Effector memory CD4-positive, alpha-beta T cell (primary cell): ENCODE data around the gene TECPR1.
A peak's percentile ranks its signal among the peaks of the same experiment; 100 is the strongest.

Source experiments
- DNase-seq, 3 donors: peaks; one replicate each; pipeline ENCODE4 v3.0.0-alpha.2; 2020
- H3K27ac ChIP-seq: 2 replicates; pipeline ENCODE4 v1.7.0; 2013; ENCODE audit warnings: mild to moderate bottlenecking, low read length, moderate library complexity; ENCODE audit not compliant: insufficient read depth, poor library complexity, severe bottlenecking
- H3K27me3 ChIP-seq: replicated peaks from 2 replicates; pipeline ENCODE4 v1.7.0; 2013; ENCODE audit warnings: mild to moderate bottlenecking, low read length; ENCODE audit not compliant: insufficient read depth, control insufficient read depth, poor library complexity, severe bottlenecking
- H3K36me3 ChIP-seq: 2 replicates; pipeline ENCODE4 v1.7.0; 2013; ENCODE audit warnings: mild to moderate bottlenecking, low read length, moderate library complexity; ENCODE audit not compliant: control insufficient read depth, insufficient read depth
- H3K4me1 ChIP-seq: 2 replicates; pipeline ENCODE4 v1.7.0; 2013; ENCODE audit warnings: low read length, mild to moderate bottlenecking; ENCODE audit not compliant: control insufficient read depth, insufficient read depth, poor library complexity, severe bottlenecking
- H3K4me3 ChIP-seq: 2 replicates; pipeline ENCODE4 v1.7.0; 2013; ENCODE audit warnings: low read length, low read depth, mild to moderate bottlenecking; ENCODE audit not compliant: insufficient read depth, poor library complexity, severe bottlenecking
- H3K9me3 ChIP-seq: 2 replicates; pipeline ENCODE4 v1.7.0; 2013; ENCODE audit warnings: mild to moderate bottlenecking, low read length, moderate library complexity; ENCODE audit not compliant: control insufficient read depth

Gene TECPR1

GRCh38 chr7:98249106-98249505, 2.9 kb downstream of the TECPR1 start:
- Histone ChIP-seq H3K36me3 (peaks cover 23% of the 10 kb centered on the region), H3K9me3 (no peaks in the 10 kb centered on the region), H3K4me3 (peak overlapping the region; percentile 6), H3K27me3 (no peaks in the 10 kb centered on the region), H3K4me1 (peaks cover 37% of the 10 kb centered on the region), H3K27ac (peak overlapping the region; percentile 86)
- no peak for DNase-seq

GRCh38 chr7:98248156-98248555, 3.9 kb downstream of the TECPR1 start:
- DNase-seq, result no peak
- Histone ChIP-seq H3K4me3 (no peak overlapping the region), H3K4me1 (peaks cover 36% of the 10 kb centered on the region), H3K27ac (peak overlapping the region; percentile 33), H3K9me3 (no peaks in the 10 kb centered on the region), H3K27me3 (no peaks in the 10 kb centered on the region), H3K36me3 (peaks cover 31% of the 10 kb centered on the region)

- Histone ChIP-seq H3K4me1 (peaks cover 14% of the 10 kb centered on the region), H3K36me3 (peaks cover 49% of the 10 kb centered on the region), H3K27ac (no peak overlapping the region), H3K9me3 (no peaks in the 10 kb centered on the region), H3K27me3 (no peaks in the 10 kb centered on the region), H3K4me3 (no peak overlapping the region)
- no peak for DNase-seq
Measured at GRCh38 chr7:98244871-98245270, 7.2 kb downstream of the TECPR1 start.

GRCh38 chr7:98242934-98243333, 9.1 kb downstream of the TECPR1 start:
- H3K27ac ChIP-seq, result no peak overlapping the region
- H3K4me1 ChIP-seq, result peaks cover 3% of the 10 kb centered on the region
- DNase-seq, result no peak
- H3K9me3 ChIP-seq, result no peaks in the 10 kb centered on the region
- H3K36me3 ChIP-seq, result peaks cover 68% of the 10 kb centered on the region
- no peak overlapping the region for H3K4me3 ChIP-seq
- no peaks in the 10 kb centered on the region for H3K27me3 ChIP-seq

- DNase-seq, result no peak
- Histone ChIP-seq H3K9me3 (no peaks in the 10 kb centered on the region), H3K4me1 (peaks cover 2% of the 10 kb centered on the region), H3K4me3 (no peak overlapping the region), H3K27ac (no peak overlapping the region), H3K27me3 (no peaks in the 10 kb centered on the region), H3K36me3 (peaks cover 71% of the 10 kb centered on the region)
Measured at GRCh38 chr7:98242342-98242741, 9.7 kb downstream of the TECPR1 start.

GRCh38 chr7:98241674-98242241, 10.3 kb downstream of the TECPR1 start:
- Histone ChIP-seq H3K9me3 (no peaks in the 10 kb centered on the region), H3K27me3 (no peaks in the 10 kb centered on the region), H3K4me3 (no peak overlapping the region), H3K4me1 (no peaks in the 10 kb centered on the region), H3K27ac (no peak overlapping the region), H3K36me3 (peaks cover 72% of the 10 kb centered on the region)
- no peak for DNase-seq

- no peaks in the 10 kb centered on the region for H3K4me1 ChIP-seq
- H3K36me3 ChIP-seq, result peaks cover 72% of the 10 kb centered on the region
- H3K4me3 ChIP-seq, result no peak overlapping the region
- no peak for DNase-seq
- no peak overlapping the region for H3K27ac ChIP-seq
- H3K9me3 ChIP-seq, result no peaks in the 10 kb centered on the region
- H3K27me3 ChIP-seq, result no peaks in the 10 kb centered on the region
Measured at GRCh38 chr7:98240961-98241673, 10.9 kb downstream of the TECPR1 start.

GRCh38 chr7:98238976-98239375, 13.1 kb downstream of the TECPR1 start:
- Histone ChIP-seq H3K27ac (no peak overlapping the region), H3K4me3 (no peak overlapping the region), H3K36me3 (peaks cover 53% of the 10 kb centered on the region), H3K9me3 (no peaks in the 10 kb centered on the region), H3K27me3 (no peaks in the 10 kb centered on the region), H3K4me1 (no peaks in the 10 kb centered on the region)
- DNase-seq, result no peak

- Histone ChIP-seq H3K27me3 (no peaks in the 10 kb centered on the region), H3K4me3 (no peak overlapping the region), H3K27ac (no peak overlapping the region), H3K4me1 (no peaks in the 10 kb centered on the region), H3K9me3 (no peaks in the 10 kb centered on the region), H3K36me3 (peaks cover 53% of the 10 kb centered on the region)
- DNase-seq, result no peak
Measured at GRCh38 chr7:98238076-98238475, 14.0 kb downstream of the TECPR1 start.

- Histone ChIP-seq H3K27ac (no peak overlapping the region), H3K4me3 (no peak overlapping the region), H3K36me3 (peaks cover 58% of the 10 kb centered on the region), H3K9me3 (no peaks in the 10 kb centered on the region), H3K27me3 (no peaks in the 10 kb centered on the region), H3K4me1 (no peaks in the 10 kb centered on the region)
- DNase-seq, result no peak
Measured at GRCh38 chr7:98236355-98237185, 15.5 kb downstream of the TECPR1 start.
